Erythroblast (primary cell): ENCODE results near the gene PTPRB.

Experiments
- DNase-seq, 2 experiments: peaks; one replicate each; lab custom pipeline; 2025; lab: John Stamatoyannopoulos, UW
- GATA1 ChIP-seq: IDR thresholded peaks from 2 replicates; pipeline ENCODE4 v1.6.1; 2011; ENCODE audit warnings: low read depth, mild to moderate bottlenecking, control low read depth, low read length, moderate library complexity
- POLR2A ChIP-seq: IDR thresholded peaks from 2 replicates; pipeline ENCODE4 v1.6.1; 2011; ENCODE audit warnings: mild to moderate bottlenecking, low read length

The PTPRB gene

GRCh38 chr12:70603044-70603443, 34.2 kb downstream of the PTPRB start:
- DNase-seq: no peak

GRCh38 chr12:70598467-70599193, 38.6 kb downstream of the PTPRB start:
- DNase-seq: no peak
- no peak for TF ChIP-seq GATA1
- TF ChIP-seq POLR2A: no peak

More at GRCh38 chr12:70603044-70603443, 34.2 kb downstream of the PTPRB start:
- TF ChIP-seq POLR2A: no peak
- TF ChIP-seq GATA1: no peak

- no peak for DNase-seq
- TF ChIP-seq POLR2A (no peak), GATA1 (no peak)
These were observed 44.6 kb downstream of the PTPRB start for GRCh38 chr12:70592664-70593063.

GRCh38 chr12:70590549-70591226, 46.5 kb downstream of the PTPRB start:
- DNase-seq: peak in 1 of 2 experiments; percentile 7
- TF ChIP-seq GATA1 (no peak), POLR2A (no peak)

- TF ChIP-seq POLR2A (no peak), GATA1 (no peak)
- DNase-seq: peak; percentile 63 to 77
These were observed 47.2 kb downstream of the PTPRB start for GRCh38 chr12:70590051-70590450.

GRCh38 chr12:70584332-70584731, 52.9 kb downstream of the PTPRB start:
- no peak for TF ChIP-seq POLR2A
- no peak for TF ChIP-seq GATA1
- no peak for DNase-seq

GRCh38 chr12:70583251-70583650, 54.0 kb downstream of the PTPRB start:
- DNase-seq: no peak
- no peak for TF ChIP-seq POLR2A
- TF ChIP-seq GATA1: no peak

- no peak for DNase-seq
- TF ChIP-seq POLR2A (no peak), GATA1 (no peak)
These were observed 56.0 kb downstream of the PTPRB start for GRCh38 chr12:70581208-70581607.

- no peak for DNase-seq
- TF ChIP-seq POLR2A (no peak), GATA1 (no peak)
These were observed 60.0 kb downstream of the PTPRB start for GRCh38 chr12:70577283-70577634.

GRCh38 chr12:70576341-70577282, 60.6 kb downstream of the PTPRB start:
- DNase-seq: peak; percentile 55 to 67
- TF ChIP-seq GATA1: no peak
- TF ChIP-seq POLR2A: no peak

GRCh38 chr12:70571705-70572268, 65.4 kb downstream of the PTPRB start:
- TF ChIP-seq GATA1: no peak
- no peak for TF ChIP-seq POLR2A
- DNase-seq: no peak

GRCh38 chr12:70571029-70571428, 66.2 kb downstream of the PTPRB start:
- TF ChIP-seq GATA1 (no peak), POLR2A (no peak)

GRCh38 chr12:70561550-70561949, 75.7 kb downstream of the PTPRB start:
- TF ChIP-seq POLR2A (no peak), GATA1 (no peak)
- no peak for DNase-seq

More at GRCh38 chr12:70571029-70571428, 66.2 kb downstream of the PTPRB start:
- peak in 1 of 2 experiments; percentile 7 for DNase-seq
